HG03520 (cell line): Measurements from ENCODE around the gene HES4.

Experiments used
- ATAC-seq: cut with Tn5 transposase; IDR thresholded peaks from one replicate; pipeline ENCODE4 v1.9.1; 2021; ENCODE audit warnings: mild to moderate bottlenecking, moderate library complexity; ENCODE audit not compliant: unreplicated experiment

The HES4 gene

DNA sequence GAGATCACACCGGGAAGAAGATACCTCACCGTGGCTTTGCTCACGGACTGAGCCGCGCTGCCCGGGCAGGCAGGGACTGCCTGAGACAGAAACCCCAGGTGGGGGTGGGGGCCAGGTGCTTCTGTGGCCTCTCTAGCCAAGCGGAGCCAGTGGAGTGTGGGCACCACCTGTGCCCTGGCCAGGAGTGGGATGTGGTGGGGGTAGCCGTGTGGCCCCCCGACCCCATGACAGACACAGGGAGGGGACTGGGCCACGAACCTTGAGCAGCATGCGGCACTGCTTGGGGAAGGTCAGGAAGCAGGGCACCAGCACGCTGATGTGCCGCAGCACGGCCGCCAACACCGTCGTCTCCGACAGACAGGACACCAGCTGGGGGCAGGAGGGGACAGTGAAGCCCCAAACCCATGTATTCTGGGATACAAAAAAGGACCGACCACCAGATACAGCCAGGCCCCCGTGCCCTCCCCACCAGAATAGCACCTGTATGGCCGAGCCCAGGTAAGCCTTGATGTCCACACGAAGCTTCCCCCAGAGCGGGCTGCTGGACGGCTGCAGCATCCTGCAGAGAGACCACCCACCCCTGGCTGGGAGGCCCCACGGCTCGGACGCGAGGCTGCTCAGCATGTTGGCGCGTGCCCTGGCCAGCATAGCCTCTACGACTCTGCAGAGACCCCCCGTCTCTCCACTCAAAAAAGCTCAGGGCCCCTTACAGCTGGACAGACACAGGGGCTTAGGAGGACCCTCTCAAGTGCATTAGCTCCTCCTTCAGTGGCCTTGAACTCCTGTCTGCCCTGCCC is 46.2 kb downstream of the HES4 start:
- no peak for ATAC-seq

DNA sequence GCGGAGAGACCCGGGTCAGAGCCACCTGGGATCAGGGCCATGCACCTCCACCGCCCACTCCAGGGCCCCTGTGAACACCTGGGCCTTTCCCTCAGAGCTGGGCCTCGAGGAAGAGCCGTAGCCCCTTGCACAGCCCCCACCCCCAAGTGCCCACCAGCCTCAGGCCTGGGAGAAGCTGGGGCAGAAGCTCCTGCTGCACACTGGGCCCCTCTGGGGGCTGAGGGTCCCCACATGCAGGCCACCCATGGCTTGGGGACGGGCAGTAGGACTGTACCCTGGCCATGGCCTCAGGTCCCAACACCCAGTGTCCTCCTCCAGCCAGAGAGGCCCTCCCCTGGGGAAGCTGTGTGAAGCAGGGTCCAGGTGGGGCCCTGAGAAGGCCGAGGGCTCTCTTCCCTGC is 47.3 kb downstream of the HES4 start:
- no peak for ATAC-seq

DNA sequence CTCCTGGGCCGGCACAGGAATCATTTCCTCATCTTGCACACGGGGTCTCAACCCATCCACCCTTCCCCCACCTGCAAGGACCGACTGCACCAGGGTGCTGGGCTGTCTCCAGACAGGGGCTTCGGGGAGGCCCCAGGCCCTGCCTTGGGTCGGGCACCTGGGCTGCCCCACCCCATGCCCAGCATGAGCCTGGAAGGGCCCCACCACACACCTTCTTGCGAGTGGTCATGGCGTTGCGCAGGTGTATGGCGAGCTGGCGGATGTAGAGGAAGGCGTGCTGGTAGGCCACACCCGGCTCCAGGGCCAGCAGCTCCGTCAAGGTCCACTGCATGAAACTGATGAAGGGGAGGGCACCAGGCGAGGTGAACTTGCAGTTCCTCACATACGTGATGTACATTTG is 47.7 kb downstream of the HES4 start:
- no peak for ATAC-seq

DNA sequence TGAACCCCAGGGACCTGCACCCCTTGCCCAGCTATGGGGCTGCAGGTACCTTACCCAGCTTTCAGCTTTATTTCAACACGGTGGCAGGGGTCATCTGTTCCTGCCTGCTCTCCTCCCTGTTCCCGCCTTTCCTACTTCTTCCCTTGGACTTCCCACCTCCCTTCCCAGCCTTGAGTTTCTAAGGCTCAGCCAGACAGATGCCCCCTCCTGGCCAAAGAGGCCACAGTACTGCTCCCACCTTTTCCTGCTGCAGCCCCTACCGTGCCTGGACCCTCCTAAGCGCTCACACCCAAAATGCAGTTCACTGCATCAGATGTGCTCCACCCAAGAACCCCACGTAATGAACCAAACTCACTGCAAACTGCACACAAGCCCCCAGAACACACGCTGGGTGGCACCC is 48.5 kb downstream of the HES4 start:
- ATAC-seq = no peak

DNA sequence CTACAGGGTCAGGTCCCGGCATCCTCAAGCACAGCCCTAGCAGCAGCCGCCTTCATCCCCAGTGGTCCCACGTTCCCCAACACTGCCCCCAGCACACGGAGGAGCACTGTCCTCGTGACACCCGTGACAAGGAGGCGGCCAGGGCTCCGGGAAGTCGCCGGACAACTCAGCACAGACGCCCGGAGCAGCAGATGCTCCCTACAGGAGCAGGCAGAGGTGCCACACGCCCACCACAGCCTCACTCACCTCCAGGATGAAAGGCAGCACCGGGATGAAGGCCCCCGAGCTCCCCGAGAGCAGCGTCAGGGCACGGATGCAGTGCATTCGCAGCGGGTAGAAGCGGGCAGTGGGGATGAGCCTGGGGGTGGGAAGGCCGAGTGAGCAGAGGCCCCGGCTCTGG is 49.0 kb downstream of the HES4 start:
- no peak for ATAC-seq

DNA sequence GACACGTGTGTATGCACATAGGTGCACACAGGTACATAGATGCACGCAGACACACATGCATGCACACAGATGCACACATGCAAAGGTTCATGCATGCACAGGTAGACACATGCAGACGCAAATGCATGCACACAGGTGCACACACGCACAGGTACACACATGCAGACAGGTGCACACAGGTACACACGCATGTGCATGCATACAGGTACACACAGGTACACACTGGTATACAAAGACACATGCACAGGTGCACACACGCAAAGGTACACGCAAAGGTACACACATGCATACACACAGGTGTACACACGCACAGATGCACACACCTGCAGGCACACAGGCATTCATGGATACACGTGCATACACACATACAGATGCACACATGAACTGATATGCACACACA is 49.6 kb downstream of the HES4 start:
- no peak for ATAC-seq
